Activated T-helper 1 cell treated with Interleukin-2 at 50 U/mL for 16 hours (primary cell): ENCODE results near the gene BATF3.

Source experiments
- DNase-seq: peaks from one replicate; pipeline ENCODE4 v3.0.0-alpha.2; 2020; ENCODE audit warnings: low read depth

The BATF3 gene

GRCh38 chr1:212684521-212685090 lies 15.0 kb downstream of the BATF3 start:
- no peak for DNase-seq

- no peak for DNase-seq
Measured at GRCh38 chr1:212684076-212684475, 15.6 kb downstream of the BATF3 start.

- no peak for DNase-seq
Measured at GRCh38 chr1:212683357-212683722, 16.3 kb downstream of the BATF3 start.

GRCh38 chr1:212680680-212681389 lies 18.8 kb downstream of the BATF3 start:
- no peak for DNase-seq

GRCh38 chr1:212678456-212679410 lies 20.9 kb downstream of the BATF3 start:
- no peak for DNase-seq

GRCh38 chr1:212677573-212677972 lies 22.1 kb downstream of the BATF3 start:
- DNase-seq, result no peak

GRCh38 chr1:212677136-212677535 lies 22.5 kb downstream of the BATF3 start:
- DNase-seq, result no peak

- no peak for DNase-seq
Measured at GRCh38 chr1:212675675-212676074, 24.0 kb downstream of the BATF3 start.

GRCh38 chr1:212674872-212675271 lies 24.8 kb downstream of the BATF3 start:
- no peak for DNase-seq

GRCh38 chr1:212671342-212672031 lies 28.2 kb downstream of the BATF3 start:
- no peak for DNase-seq

GRCh38 chr1:212670882-212671281 lies 28.8 kb downstream of the BATF3 start:
- DNase-seq, result no peak

GRCh38 chr1:212670301-212670700 lies 29.3 kb downstream of the BATF3 start:
- DNase-seq, result no peak

GRCh38 chr1:212669600-212669999 lies 30.0 kb downstream of the BATF3 start:
- no peak for DNase-seq

GRCh38 chr1:212669102-212669501 lies 30.5 kb downstream of the BATF3 start:
- DNase-seq, result no peak

- DNase-seq, result no peak
Measured at GRCh38 chr1:212668477-212668876, 31.2 kb downstream of the BATF3 start.

GRCh38 chr1:212667223-212668139 lies 32.2 kb downstream of the BATF3 start:
- DNase-seq, result no peak

- DNase-seq, result no peak
Measured at GRCh38 chr1:212666116-212666775, 33.4 kb downstream of the BATF3 start.

- peak; percentile 58 for DNase-seq
Measured at GRCh38 chr1:212665241-212666115, 34.2 kb downstream of the BATF3 start.

GRCh38 chr1:212664409-212665199 lies 35.0 kb downstream of the BATF3 start:
- DNase-seq, result no peak
